ENCODE data around the gene SH3YL1.
"Not testable (repeated sequence)": the region's sequence is repeated elsewhere in the genome, so short reads cannot be mapped to it uniquely, and the experiment has no call there.

Gene SH3YL1

DNA sequence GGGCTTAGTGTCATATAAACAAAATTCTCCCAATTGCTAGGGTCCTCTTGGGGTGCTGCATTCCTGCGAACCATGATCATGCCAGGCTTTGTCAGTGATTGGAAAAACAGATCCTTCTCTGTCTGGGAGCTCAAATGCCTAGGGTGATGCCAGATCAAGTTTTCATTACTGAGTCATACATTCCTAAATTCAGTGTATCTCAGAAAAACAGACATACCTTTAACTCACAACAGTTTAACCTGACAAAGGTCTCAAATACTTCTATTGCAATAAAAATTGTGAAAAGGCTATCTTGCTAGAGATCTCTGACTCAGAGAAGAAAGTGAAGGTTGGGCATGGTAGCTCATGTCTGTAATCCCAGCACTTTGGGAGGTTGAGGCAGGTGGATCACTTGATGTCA lies 86.9 kb downstream of the SH3YL1 start:
- peak in 1 of 5 experiments; percentile 23 for DNase-seq

- peak in 3 of 5 experiments; percentile 16 to 90 (median 54) for DNase-seq
Observed at GRCh38 chr2:175880-176820, 87.7 kb downstream of the SH3YL1 start.

DNA sequence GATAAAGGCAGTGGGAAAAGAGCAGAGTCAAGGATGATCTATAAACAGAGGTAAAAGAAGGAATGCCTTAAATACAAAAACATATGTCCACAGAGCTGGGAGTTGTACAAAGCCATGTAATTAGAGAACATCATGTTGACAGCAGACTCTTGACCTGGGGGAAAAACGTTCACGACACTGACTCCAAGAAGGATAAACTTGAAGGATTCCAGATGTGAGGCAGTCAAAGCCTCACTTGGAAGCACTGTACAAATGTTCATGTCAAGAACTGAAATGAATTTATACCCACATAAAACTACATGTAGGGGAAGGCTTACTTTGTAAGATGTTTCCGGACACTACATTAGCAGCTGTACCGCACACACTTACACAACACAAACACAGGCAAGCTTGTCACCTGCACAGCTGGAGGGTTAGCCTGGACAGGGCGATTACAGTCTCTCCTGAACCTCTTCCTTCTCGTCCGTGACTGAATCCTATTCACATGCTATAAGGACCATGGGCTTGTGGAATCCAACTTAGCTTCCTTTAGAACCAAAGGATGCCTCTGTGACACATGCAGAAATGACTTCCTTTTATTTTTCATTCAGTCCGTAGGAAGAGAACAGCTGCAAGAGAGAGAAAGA lies 88.6 kb downstream of the SH3YL1 start:
- no peak for DNase-seq

DNA sequence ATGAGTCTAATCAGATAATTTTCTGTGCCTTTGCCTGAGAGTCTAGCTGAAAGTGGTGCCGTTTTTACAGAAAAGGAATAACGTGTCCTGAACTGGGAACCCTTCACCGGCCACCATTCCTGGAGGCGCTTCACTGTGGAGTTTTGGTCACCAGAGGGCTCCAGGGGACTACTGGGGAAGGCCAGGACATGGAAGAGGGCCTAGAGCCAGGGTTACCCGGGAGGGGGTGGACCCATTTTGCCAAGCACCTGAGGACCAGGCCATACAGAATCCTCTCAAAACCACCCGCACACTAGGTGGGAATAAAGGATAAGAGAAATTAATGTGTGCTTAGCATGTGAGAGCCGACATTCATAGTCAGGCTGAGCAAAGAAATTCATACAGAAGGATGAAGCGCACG lies 91.7 kb downstream of the SH3YL1 start:
- DNase-seq: not testable (repeated sequence)

DNA sequence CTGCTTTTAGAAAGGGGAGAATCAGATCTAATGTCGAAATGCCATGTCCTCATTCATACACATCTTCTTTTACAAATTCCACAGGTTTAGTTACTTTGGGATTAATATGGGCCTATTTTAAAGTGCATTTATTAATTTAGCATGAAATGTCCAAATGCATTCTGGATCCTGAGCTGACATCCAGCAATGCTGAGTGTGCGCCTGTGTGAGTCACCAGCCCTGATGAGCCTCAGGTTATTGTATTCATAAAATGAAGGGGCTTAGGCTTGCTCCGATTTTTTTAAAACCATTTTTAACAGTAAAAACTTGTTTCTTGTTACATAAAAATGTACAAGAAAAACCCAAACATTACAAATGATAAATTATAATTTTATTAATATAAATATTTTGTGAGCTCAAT lies 94.1 kb downstream of the SH3YL1 start:
- no peak for DNase-seq

Data from T-helper 2 cell (primary cell).